22Rv1 (cell line): Measurements from ENCODE around the gene GSDMA.

Source experiments
- CTCF ChIP-seq: fragments of 450-650 bp; IDR thresholded peaks from 2 replicates; pipeline ENCODE4 v1.5.1; 2017; ENCODE audit warnings: mild to moderate bottlenecking
- ZFX ChIP-seq: fragments of 450-650 bp; IDR thresholded peaks from 2 replicates; pipeline ENCODE4 v1.6.1; 2017; ENCODE audit warnings: antibody characterized with exemption, borderline replicate concordance

DNA sequence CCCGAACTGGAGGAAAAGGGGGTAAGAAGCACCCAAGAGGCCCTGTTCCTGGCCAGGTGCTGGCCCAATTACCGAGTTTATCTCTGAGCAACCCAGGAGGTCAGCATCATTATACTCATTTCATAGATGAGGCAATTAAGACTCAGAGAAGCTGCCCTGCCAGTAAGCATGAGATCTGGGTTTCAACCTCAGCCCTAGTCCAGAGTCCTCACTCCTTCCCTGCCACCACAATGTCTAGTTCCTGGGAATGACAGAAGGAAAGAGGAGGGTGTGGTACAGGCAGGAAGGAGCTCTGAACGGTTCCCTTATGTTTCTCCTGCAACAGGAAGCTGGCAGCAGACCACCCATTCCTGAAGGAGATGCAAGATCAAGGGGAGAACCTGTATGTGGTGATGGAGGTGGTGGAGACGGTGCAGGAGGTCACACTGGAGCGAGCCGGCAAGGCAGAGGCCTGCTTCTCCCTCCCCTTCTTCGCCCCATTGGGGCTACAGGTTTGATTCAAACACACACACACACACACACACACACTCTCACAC is 7.4 kb downstream of the GSDMA start:
- TF ChIP-seq CTCF (no peak), ZFX (no peak)
